ENCODE measurements around the gene SLC2A1. TPM values are rescaled to one million over a fixed set of nuclear protein-coding genes. Genes with fewer than 3 reads are reported as not detected.

Gene SLC2A1
- 100 and 103 TPM in 2 replicates for total RNA-seq

DNA sequence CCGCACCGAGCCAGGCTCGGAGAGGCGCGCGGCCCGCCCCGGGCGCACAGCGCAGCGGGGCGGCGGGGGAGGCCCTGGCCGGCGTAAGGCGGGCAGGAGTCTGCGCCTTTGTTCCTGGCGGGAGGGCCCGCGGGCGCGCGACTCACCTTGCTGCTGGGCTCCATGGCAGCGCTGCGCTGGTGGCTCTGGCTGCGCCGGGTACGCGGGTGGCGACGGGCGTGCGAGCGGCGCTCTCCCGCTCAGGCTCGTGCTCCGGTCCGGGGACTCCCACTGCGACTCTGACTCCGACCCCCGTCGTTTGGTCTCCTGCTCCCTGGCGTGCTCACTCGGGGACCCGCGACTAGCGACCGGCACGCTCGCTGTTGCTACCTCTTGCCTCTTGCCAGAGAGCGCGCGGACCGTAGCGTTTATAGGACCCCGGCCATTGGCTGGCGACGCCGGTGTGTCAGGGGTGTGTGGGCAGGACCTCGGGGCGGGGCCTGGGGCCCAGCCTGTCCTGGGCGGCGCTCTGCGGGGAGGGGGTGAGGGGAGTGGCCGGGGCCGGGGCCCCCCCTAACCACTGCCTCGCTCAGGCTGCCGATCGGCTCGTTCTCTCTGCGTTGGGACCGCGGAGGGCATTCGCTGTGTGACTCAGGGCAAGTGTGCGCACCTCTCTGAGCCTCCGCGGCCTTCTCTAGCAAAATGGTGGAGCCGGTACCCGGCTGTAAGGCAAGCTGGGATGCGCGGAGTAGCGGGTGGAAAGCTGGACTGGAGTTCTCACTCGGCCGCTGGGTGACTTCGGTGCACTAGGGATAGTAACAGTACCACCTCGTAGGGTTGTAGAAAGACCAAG is at the start of gene SLC2A1:
TSS of gene SLC2A1 (minus strand) at position 381 of the 832 bp plus-strand sequence. CDS start at position 164, 217 bp downstream.
- intact Hi-C loops (cut with micrococcal nuclease), result loop anchor here (1.0 to 5.0 kb wide), 11 partner anchors 26 to 496 kb away; partner anchors contain the start of genes C1orf50, CCDC30, CFAP57 and EBNA1BP2

DNA sequence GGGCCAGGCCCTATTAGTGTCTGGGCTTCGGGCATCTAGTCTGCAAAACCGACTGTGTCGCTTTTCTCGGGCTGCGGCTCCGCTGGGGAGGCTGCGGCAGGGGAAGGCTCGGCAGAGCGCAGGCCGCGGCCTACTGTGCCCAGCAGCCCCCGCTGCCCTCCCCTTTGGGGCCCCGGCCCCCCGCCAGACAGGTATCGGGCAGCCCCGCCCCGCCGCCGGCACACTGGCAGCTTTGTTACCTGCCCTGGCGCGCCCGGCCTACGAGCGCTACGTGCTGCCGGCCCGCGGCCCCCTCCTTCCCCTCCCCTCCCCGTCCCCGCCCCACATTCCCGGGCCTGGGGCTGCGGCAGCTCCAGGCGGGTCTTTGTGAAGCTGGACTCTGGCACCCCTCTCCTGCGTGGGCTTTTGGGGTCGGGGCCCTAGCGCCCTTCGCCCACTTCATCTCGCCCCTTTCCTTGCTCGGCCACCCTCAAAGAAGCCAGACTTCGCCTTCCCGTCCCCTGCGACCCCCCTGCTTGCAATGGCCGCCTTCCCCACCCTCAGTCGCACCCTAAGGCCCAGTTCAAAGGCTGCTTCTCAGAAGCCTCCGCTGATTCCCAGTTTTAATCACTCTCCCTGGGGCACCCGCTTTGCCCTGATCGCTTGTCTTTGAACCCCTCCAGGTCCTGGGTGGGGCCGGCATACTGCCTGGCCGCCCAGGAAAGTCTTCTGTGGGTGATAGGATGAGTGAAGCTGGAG is 48.9 kb upstream of the SLC2A1 start:
- intact Hi-C loops (cut with micrococcal nuclease), result no loop called here

DNA sequence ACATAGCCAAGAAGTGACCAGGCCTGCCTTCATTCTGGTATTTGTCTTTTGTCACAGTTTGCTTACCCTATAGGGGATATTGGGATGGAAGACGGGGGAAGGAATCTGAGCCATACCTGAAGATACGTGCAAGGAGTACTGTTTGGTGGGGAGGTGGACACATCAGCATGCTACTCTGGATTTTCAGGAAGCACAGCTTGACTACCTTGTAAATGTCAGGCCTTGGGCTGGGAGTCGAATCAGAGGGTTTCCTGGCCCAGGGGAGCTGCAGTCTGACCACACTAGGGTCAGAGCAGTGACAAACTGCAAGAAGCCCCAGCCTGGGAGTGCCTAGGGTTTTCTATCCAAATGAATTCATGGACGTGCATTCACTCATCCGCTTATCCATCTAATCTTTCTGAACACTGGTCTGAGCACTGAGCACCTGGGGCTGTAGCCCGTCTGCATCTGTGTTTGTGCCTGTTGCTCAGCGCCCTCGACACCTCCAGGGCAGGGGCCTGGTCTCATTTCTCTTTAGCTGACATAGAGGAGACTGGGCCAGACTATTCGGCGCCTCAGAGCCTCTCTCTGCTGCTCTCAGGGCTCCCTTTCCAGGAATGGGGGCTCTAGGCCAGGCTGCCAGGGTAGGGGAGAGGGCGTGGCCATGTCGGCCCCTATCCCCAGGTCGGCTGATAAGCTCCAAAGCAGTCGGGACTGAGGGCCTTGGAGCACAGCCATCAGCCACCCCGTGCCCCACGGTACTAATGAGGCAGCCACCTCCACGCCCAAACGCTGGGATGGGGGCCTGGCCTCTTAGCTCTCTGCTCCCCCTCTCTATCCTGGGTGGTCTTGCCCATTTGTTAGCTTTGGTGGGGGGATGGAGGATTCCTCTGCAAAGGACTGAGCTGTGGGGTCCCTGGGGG is 47.0 kb upstream of the SLC2A1 start:
- intact Hi-C loops (cut with micrococcal nuclease), result no loop called here

DNA sequence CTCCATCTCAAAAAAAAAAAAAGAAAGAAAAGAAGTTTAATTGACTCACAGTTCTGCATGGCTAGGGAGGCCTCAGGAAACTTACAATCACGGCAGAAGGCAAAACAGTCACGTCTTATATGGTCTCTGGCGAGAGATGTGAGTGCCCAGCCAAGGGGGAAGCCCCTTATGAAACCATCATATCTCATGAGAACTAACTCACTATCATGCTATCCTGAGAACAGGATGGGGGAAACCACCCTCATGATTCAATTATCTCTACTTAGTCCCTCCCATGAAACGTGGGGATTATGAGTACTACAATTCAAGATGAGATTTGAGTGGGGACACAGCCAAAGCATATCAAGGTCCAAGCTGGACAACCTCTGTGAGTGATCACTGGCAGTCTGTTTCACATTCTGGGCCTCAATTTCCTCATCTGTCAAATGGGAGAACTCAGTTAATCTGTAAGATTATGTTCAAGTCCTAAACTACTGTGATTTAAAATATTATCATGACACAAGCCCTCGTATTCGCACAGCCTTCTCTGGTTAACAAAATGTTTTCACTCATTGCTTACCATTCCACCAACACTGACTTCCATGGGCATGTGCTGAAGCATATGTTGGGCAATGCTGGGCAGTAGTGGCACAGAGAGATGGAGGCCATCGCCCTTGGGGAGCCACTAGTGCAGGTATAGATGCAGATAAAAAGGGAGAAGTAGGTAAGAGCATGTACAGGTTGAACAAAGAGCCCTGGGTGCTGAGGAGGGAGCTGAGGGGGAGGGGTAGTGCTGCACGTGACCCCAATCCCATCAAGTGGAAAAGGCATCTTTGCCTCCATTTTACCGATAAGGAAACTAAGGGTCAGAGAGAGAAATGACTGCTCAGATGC is 46.2 kb upstream of the SLC2A1 start:
- intact Hi-C loops (cut with micrococcal nuclease), result no loop called here

DNA sequence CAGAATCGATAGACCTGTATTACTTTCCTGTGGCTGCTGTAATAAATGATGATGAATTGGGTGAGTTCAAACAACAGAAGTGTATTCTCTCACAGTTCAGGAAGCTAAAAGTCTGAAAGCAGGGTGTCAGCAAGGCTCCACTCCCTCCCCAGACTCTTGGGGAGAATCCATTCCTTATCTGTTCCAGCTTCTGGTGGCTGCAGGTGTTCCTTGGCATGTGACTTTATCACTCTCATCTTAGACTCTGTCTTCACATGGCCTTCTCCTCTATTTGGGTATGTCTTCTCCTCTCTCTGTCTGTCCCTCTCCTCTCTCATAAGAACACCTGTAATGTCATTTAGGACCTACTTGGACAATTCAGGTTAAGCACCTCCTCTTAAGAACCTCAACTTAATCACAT is 44.1 kb upstream of the SLC2A1 start:
- intact Hi-C loops (cut with micrococcal nuclease), result no loop called here

DNA sequence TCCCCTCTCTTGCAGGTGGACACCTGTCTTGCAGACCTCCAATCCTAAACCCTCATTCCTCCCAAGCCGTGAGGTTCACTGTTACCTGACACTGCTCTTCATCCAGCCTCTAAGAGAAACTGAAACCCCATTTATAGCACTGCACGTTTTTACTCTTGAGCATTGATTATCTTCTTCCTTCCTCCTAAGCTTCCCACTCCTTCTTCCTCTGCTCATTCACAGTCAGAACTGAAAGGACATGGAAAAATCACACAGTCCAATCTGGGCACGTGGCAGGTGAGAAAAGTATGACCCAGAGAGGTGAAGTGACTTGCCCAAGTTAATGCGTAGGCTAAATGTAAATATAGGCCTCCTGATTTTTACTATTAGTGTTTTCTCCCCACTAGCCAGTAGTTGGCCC is 43.4 kb upstream of the SLC2A1 start:
- intact Hi-C loops (cut with micrococcal nuclease), result no loop called here

DNA sequence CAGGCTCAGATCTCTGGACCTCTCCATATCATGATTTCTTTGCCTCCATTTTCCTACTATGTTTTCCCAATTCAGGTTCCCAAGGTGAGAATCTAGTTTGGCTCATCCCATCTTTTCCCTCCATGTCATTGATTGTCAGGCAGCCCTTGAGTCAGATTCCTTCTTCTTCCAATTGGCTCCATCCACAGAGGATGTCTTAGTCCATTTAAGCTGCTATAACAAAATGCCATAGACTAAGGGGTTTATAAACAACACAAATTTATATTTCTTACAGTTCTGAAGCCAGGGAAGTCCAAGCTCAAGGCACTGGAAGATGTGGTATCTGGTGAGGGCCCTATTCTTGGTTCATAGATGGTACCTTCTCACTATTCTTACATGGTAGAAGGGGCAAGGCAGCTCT is 42.8 kb upstream of the SLC2A1 start:
- intact Hi-C loops (cut with micrococcal nuclease), result no loop called here

DNA sequence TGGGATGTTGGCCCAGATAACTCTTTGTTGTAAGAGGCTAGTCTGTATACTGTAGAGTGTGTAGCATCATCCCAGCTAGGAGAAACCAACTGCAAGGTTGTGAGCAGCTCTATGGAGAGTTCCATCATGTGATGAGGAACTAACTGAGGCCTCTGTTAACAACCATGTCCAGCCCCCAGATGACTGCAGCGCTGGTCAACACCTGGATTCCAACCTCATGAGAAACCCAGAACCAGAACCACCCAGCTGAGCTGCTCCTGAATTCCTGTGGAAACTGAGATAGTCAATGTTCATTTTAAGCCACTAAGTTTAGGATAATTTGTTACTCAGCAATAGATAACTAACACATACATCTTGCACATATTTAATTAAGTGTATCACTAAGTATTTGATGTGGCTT is 41.6 kb upstream of the SLC2A1 start:
- intact Hi-C loops (cut with micrococcal nuclease), result no loop called here

DNA sequence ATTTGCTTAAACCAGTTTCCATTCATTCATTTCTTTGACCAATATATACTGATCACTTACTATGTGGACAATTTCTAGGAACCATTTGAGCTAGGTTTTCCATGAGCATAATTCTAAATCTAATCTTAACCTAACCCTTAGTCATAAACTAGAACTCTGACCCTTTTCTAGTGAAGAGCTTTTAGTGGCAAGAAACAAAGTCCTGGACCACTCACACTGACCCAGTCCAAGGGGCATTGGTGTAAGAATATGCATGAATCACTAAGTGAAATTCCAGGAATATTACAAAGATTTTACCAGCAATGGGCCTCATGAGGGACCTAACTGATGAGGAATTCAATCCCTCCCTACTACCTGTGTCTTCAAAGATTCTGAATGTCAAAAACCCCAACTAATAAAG is 40.6 kb upstream of the SLC2A1 start:
- intact Hi-C loops (cut with micrococcal nuclease), result no loop called here

DNA sequence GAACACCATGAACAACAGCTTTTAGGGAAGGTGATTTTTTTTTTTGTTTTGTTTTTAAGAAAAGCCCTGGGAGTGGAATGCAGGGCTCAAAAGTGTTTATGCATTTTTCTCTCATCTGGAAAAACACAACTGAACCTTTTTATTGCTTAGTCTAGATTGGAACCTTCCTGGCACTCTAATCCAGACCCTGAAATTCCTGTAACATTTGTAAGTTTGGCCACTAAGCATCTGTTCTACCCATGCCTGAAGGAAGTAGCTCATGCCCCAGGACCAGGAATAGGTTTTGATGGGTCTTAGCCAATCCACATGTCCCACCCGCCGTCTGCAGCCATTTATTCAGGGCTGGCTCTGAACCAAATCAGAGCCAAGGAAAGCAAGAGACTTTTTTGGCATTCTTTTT is 39.7 kb upstream of the SLC2A1 start:
- intact Hi-C loops (cut with micrococcal nuclease), result no loop called here

DNA sequence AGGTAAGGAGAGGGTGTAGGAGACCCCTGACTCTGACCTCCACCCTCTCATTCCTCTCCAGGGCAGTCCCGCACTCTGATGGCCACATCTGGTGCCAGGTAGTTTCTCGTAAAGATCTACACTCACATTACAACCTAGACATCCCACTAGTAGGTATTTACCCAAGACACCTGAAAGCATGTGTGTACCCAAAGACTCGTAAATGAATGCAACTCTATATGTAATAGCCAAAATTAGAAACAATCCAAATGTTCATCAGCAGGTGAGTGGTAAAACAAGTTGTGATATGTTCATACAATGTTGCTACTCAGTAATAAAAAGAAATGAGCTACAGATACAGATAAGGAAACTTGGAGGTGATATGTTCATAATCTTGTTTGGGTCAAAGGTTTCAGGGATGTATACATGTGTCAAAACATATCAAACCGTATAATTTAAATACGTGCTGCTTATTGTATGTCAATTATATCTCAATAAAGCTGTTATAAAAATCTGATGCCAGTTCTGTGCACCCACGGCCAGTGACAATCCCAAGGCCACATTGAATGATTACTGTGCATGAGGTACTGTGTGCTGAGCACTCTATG is 37.8 kb upstream of the SLC2A1 start:
- intact Hi-C loops (cut with micrococcal nuclease), result no loop called here

DNA sequence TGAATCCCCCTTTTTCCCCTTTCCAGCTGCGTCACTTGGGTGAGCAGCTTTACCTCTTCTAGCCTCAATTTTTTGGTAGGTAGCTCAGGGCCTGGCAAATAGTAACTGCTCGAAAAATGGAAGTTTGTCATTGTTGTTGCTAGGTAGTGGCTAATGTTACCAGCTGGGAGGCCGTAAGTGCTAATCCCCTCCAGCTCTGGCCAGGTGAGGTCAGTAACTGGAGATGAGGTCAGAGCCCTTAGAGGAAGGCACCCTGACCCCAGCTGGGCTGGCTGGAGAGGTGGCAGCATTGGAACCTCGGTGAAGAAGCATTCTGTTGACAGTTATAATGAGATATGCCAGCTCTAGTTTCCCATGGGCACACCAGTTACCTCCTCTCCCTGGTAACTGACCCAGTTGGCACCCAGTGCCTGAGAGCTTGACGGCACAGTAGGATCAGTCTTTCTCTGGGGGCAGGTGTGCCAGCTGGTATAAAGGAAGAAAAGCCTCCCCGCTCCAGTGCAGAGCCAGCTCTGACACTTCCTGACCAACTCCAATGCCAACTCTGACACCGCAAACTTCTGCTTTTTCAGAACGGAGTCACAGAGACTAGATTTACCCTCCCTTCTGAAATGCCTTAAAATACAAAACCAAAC is 35.0 kb upstream of the SLC2A1 start:
- intact Hi-C loops (cut with micrococcal nuclease), result no loop called here

DNA sequence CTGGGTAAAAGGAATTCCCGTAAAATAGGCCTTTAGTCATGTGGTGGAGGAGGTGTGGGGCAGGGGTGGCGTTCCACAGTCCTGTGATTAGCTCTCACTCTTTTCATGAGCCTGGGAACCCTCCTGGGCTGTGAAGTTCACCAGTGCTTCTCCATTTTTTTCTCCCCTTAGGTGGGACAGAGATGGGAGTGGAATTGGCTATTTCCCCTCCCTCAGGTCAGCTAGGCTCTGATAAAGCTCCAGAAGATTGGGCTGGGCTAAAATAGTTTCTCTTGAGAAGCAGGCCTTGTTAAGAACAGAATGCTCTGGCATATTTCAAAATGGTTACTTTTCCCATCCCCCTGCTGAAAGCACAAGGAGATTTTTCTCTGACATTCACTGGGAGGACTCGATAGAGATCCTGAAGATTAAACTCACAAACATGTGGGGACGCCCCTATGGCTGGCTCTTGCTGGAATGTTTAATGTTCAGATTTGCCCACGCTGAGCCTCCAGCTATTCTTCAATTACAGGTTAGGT is 33.4 kb upstream of the SLC2A1 start:
- intact Hi-C loops (cut with micrococcal nuclease), result no loop called here

DNA sequence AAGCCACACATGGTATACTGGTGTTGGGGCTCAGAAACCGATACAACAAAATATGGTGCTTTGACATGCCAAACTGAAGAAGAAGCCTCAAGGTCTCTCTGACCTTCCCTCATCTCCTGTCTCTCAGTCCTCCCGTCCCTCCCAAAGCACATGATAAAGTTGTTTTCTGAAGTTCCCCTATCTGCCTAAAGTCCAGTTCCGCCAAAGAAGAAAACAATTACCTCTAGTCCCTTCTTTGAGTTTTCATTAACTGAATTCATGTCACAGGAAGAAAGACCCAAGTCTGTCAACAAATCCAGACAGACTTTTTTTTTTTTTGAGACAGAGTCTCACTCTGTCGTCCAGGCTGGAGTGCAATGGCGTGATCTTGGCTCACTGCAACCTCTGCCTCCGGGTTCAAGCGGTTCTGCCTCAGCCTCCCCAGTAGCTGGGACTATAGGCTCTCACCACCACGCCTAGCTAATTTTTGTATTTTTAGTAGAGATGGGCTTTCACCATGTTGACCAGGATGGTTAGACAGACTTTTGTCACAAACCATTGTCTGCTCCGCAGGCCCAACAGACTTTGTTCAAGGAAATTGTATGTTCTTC is 32.2 kb upstream of the SLC2A1 start:
- intact Hi-C loops (cut with micrococcal nuclease), result no loop called here

DNA sequence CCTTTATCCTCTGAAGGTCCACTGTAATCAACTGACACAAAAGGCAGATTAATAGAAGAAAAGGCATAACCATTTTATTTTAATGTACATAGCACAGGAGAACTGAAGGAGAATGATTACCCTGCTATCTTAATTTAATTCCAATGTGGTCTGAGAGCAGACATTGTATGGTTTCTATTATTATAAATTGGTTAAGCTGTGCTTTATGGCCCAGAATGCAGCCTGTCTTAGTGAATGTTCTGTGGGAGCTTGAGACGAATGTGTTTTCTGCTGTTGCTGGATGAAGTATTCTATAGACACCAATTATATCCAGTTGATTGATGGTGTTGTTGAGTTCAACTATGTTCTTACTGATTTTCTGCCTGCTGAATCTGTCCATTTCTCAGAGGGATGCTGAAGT is 25.0 kb upstream of the SLC2A1 start:
- intact Hi-C loops (cut with micrococcal nuclease), result no loop called here

DNA sequence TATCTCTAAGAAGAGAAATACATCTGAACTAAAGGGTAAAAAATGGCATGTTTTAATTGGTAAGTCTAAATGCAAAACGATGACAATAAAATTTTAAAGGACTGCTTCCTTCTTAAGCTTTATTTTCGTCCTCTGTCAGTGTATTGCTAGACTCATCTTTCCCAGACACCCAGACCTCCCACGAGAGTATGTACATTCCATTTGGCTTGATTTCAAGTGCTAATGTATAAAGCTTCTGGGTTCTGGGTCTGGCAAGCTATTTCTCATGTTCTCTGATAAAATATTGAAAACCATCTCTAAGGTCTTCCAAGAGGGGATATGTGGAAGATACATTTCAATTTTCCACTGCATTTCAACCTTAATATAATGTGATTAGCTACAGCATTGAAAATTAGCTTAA is 24.6 kb upstream of the SLC2A1 start:
- intact Hi-C loops (cut with micrococcal nuclease), result no loop called here

DNA sequence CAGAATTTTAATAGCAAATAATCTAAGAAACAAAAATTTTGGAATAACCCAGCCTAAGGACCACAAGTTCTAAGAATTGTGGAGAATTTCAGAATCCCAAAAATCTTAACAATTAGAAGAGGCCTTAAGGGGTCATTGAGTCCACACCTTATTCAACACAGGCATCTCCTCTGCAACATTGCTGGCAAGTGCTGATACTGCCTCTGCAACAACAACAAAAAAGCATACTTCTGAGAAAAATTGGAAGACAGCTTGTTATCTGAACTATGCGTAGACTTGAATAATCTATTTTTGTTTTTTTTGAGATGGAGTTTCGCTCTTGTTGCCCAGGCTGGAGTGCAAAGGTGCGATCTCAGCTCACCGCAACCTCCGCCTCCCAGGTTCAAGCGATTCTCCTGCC is 24.0 kb upstream of the SLC2A1 start:
- intact Hi-C loops (cut with micrococcal nuclease), result no loop called here

DNA sequence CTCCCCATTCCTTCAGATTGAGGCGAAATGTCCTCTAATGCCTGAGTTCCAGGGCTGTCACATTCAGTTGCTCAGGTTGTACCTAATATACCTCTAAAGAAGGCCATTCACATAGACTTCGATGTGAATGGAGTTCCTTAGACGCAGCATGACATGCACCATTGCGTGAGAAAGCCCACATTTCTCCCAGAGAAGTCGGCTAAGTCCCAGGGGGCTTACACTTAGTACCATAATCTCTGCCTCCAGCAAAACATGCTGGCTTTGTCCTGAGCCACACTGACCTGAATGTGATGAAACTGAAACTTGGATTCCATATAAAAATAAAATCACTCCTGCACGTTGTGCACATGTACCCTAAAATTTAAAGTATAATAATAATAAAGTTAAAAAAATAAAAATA is 23.2 kb upstream of the SLC2A1 start:
- intact Hi-C loops (cut with micrococcal nuclease), result no loop called here

DNA sequence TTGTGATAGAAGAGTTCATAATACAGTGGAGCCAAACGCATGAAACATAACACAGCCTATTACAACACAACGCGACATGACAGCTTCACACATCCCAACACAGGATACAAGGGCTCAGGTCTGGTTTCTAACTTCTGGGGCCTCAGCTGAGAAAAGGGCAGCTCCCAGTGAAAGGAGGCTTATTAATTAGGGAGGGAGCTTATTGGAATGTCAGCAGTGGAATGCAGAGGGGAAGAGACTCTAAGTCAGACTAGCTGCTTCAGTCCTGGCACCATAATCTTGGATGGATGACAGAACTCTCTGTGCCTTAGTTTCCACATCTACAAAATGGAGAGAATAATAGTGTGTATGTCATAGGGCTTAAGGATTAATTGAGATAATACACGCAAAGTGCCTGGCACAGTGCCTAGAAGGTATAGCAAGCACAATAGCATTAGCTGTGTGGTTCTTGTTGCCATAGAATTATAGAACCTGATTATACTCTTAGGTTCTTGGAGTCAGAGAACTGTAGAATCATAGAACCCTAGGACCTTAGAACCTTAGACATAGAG is 22.7 kb upstream of the SLC2A1 start:
- intact Hi-C loops (cut with micrococcal nuclease), result no loop called here
